Stimulated activated effector memory CD8-positive, alpha-beta T cell treated with anti-CD3 and anti-CD28 coated beads, Interleukin-12 subunit alpha, Interleukin-12 subunit beta, amount 100 ng/mL, for 72 hours (primary cell): Measurements from ENCODE around the gene EFCAB13.
"Not testable (repeated sequence)": the region's sequence is repeated elsewhere in the genome, so short reads cannot be mapped to it uniquely, and the experiment has no call there.

ENCODE experiments used
- ATAC-seq: fragments of 150-1000 bp; cut with Tn5 transposase; 2 replicates; pipeline ENCODE4 v1.10.0; 2021
- DNase-seq, 2 donors: peaks; one replicate each; pipeline ENCODE4 v3.0.0; 2021 to 2022; ENCODE audit warnings: low spot score in 2 of 2
- H3K27ac Mint-ChIP-seq: one replicate; pipeline ENCODE4 v1.8.0; 2022; ENCODE audit warnings: mild to moderate bottlenecking, mixed read lengths
- H3K36me3 Mint-ChIP-seq: one replicate; pipeline ENCODE4 v1.8.0; 2022; ENCODE audit warnings: mild to moderate bottlenecking, mixed read lengths
- H3K4me1 Mint-ChIP-seq: one replicate; pipeline ENCODE4 v1.8.0; 2022; ENCODE audit warnings: mixed read lengths
- H3K4me3 Mint-ChIP-seq: one replicate; pipeline ENCODE4 v1.8.0; 2022; ENCODE audit warnings: mild to moderate bottlenecking, mixed read lengths
- H3K9me3 Mint-ChIP-seq: one replicate; pipeline ENCODE4 v1.8.0; 2022; ENCODE audit warnings: mixed read lengths

Gene EFCAB13

GRCh38 chr17:47352848-47353247, 29.1 kb downstream of the EFCAB13 start:
- ATAC-seq (no peak), DNase-seq (no peak)
- no peaks in the 10 kb centered on the region for H3K4me1 Mint-ChIP-seq
- no peaks in the 10 kb centered on the region for H3K9me3 Mint-ChIP-seq
- no peak overlapping the region for H3K27ac Mint-ChIP-seq
- H3K36me3 Mint-ChIP-seq, result no peaks in the 10 kb centered on the region
- H3K4me3 Mint-ChIP-seq, result no peak overlapping the region

GRCh38 chr17:47358652-47359051, 34.9 kb downstream of the EFCAB13 start:
- Mint-ChIP-seq H3K9me3 (no peaks in the 10 kb centered on the region), H3K36me3 (no peaks in the 10 kb centered on the region), H3K4me3 (no peak overlapping the region), H3K4me1 (no peaks in the 10 kb centered on the region), H3K27ac (no peak overlapping the region)
- DNase-seq (no peak), ATAC-seq (no peak)

- Mint-ChIP-seq H3K4me1 (no peaks in the 10 kb centered on the region), H3K36me3 (no peaks in the 10 kb centered on the region), H3K4me3 (no peak overlapping the region), H3K27ac (no peak overlapping the region), H3K9me3 (no peaks in the 10 kb centered on the region)
- no peak for ATAC-seq
- no peak for DNase-seq
Observed at GRCh38 chr17:47363171-47363570, 39.4 kb downstream of the EFCAB13 start.

- no peak for ATAC-seq
- peaks cover 3% of the 10 kb centered on the region for H3K9me3 Mint-ChIP-seq
- no peak overlapping the region for H3K27ac Mint-ChIP-seq
- H3K36me3 Mint-ChIP-seq, result no peaks in the 10 kb centered on the region
- no peaks in the 10 kb centered on the region for H3K4me1 Mint-ChIP-seq
- DNase-seq, result no peak
- H3K4me3 Mint-ChIP-seq, result no peak overlapping the region
Observed at GRCh38 chr17:47367257-47367656, 43.5 kb downstream of the EFCAB13 start.

- DNase-seq (no peak), ATAC-seq (no peak)
- Mint-ChIP-seq H3K4me1 (no peaks in the 10 kb centered on the region), H3K4me3 (no peak overlapping the region), H3K9me3 (peaks cover 11% of the 10 kb centered on the region), H3K36me3 (no peaks in the 10 kb centered on the region), H3K27ac (no peak overlapping the region)
Observed at GRCh38 chr17:47368262-47368661, 44.5 kb downstream of the EFCAB13 start.

- not testable (repeated sequence) for H3K4me1 Mint-ChIP-seq, DNase-seq, H3K36me3 Mint-ChIP-seq, ATAC-seq, H3K4me3 Mint-ChIP-seq, H3K27ac Mint-ChIP-seq
- H3K9me3 Mint-ChIP-seq, result peaks cover 14% of the 10 kb centered on the region
Observed at GRCh38 chr17:47370899-47371298, 47.1 kb downstream of the EFCAB13 start.

- no peaks in the 10 kb centered on the region for H3K4me1 Mint-ChIP-seq
- H3K9me3 Mint-ChIP-seq, result peaks cover 14% of the 10 kb centered on the region
- ATAC-seq, result no peak
- no peak for DNase-seq
- no peaks in the 10 kb centered on the region for H3K36me3 Mint-ChIP-seq
- no peak overlapping the region for H3K4me3 Mint-ChIP-seq
- H3K27ac Mint-ChIP-seq, result no peak overlapping the region
Observed at GRCh38 chr17:47373002-47373401, 49.2 kb downstream of the EFCAB13 start.

GRCh38 chr17:47376247-47376646, 52.5 kb downstream of the EFCAB13 start:
- Mint-ChIP-seq H3K4me1 (no peaks in the 10 kb centered on the region), H3K9me3 (peaks cover 14% of the 10 kb centered on the region), H3K4me3 (no peak overlapping the region), H3K27ac (no peak overlapping the region), H3K36me3 (no peaks in the 10 kb centered on the region)
- DNase-seq (no peak), ATAC-seq (no peak)

GRCh38 chr17:47388825-47389224, 65.1 kb downstream of the EFCAB13 start:
- no peak overlapping the region for H3K4me3 Mint-ChIP-seq
- H3K9me3 Mint-ChIP-seq, result peaks cover 6% of the 10 kb centered on the region
- no peak overlapping the region for H3K27ac Mint-ChIP-seq
- no peaks in the 10 kb centered on the region for H3K36me3 Mint-ChIP-seq
- H3K4me1 Mint-ChIP-seq, result no peaks in the 10 kb centered on the region
- DNase-seq (no peak), ATAC-seq (no peak)

- not testable (repeated sequence) for H3K27ac Mint-ChIP-seq, H3K4me3 Mint-ChIP-seq, H3K9me3 Mint-ChIP-seq, ATAC-seq, DNase-seq, H3K36me3 Mint-ChIP-seq, H3K4me1 Mint-ChIP-seq
Observed at GRCh38 chr17:47397532-47398128, 73.9 kb downstream of the EFCAB13 start.

- no peak overlapping the region for H3K27ac Mint-ChIP-seq
- H3K4me3 Mint-ChIP-seq, result no peak overlapping the region
- ATAC-seq (no peak), DNase-seq (no peak)
- H3K36me3 Mint-ChIP-seq, result no peaks in the 10 kb centered on the region
- no peaks in the 10 kb centered on the region for H3K4me1 Mint-ChIP-seq
- no peaks in the 10 kb centered on the region for H3K9me3 Mint-ChIP-seq
Observed at GRCh38 chr17:47400333-47400732, 76.6 kb downstream of the EFCAB13 start.

- H3K4me1 Mint-ChIP-seq, result no peaks in the 10 kb centered on the region
- DNase-seq, result no peak
- no peaks in the 10 kb centered on the region for H3K36me3 Mint-ChIP-seq
- ATAC-seq, result no peak
- no peak overlapping the region for H3K4me3 Mint-ChIP-seq
- H3K27ac Mint-ChIP-seq, result no peak overlapping the region
- no peaks in the 10 kb centered on the region for H3K9me3 Mint-ChIP-seq
Observed at GRCh38 chr17:47401100-47401499, 77.3 kb downstream of the EFCAB13 start.

GRCh38 chr17:47404006-47404405, 80.3 kb downstream of the EFCAB13 start:
- Mint-ChIP-seq H3K36me3 (no peaks in the 10 kb centered on the region), H3K9me3 (no peaks in the 10 kb centered on the region)
- ATAC-seq, result no peak

GRCh38 chr17:47404875-47405274, 81.1 kb downstream of the EFCAB13 start:
- no peaks in the 10 kb centered on the region for H3K4me1 Mint-ChIP-seq

More at GRCh38 chr17:47404006-47404405, 80.3 kb downstream of the EFCAB13 start:
- no peak for DNase-seq
- Mint-ChIP-seq H3K4me1 (no peaks in the 10 kb centered on the region), H3K4me3 (no peak overlapping the region), H3K27ac (no peak overlapping the region)

GRCh38 chr17:47413872-47414271, 90.1 kb downstream of the EFCAB13 start:
- H3K27ac Mint-ChIP-seq, result no peak overlapping the region
- ATAC-seq, result no peak
- no peaks in the 10 kb centered on the region for H3K36me3 Mint-ChIP-seq
- H3K4me3 Mint-ChIP-seq, result no peak overlapping the region
- no peaks in the 10 kb centered on the region for H3K9me3 Mint-ChIP-seq
- no peak for DNase-seq
- no peaks in the 10 kb centered on the region for H3K4me1 Mint-ChIP-seq

More at GRCh38 chr17:47404875-47405274, 81.1 kb downstream of the EFCAB13 start:
- Mint-ChIP-seq H3K36me3 (no peaks in the 10 kb centered on the region), H3K4me3 (no peak overlapping the region), H3K9me3 (no peaks in the 10 kb centered on the region), H3K27ac (no peak overlapping the region)
- ATAC-seq, result no peak
- no peak for DNase-seq

GRCh38 chr17:47414612-47415011, 90.9 kb downstream of the EFCAB13 start:
- H3K9me3 Mint-ChIP-seq, result no peaks in the 10 kb centered on the region
- H3K27ac Mint-ChIP-seq, result no peak overlapping the region
- ATAC-seq (no peak), DNase-seq (no peak)
- no peak overlapping the region for H3K4me3 Mint-ChIP-seq
- H3K4me1 Mint-ChIP-seq, result no peaks in the 10 kb centered on the region
- no peaks in the 10 kb centered on the region for H3K36me3 Mint-ChIP-seq
